HL-60/S4 (cell line): ENCODE measurements around the gene UAP1.

Experiments used
- in situ Hi-C: fragments of 300-500 bp; cut with MboI; formaldehyde crosslinking; loops from 2 replicates; pipeline ENCODE4 v1.14.3; 2022; ENCODE audit warnings: low sequenced_read_pairs

UAP1 gene

GRCh38 chr1:162612606-162613400, 51.3 kb downstream of the UAP1 start:
- in situ Hi-C loops: no loop called here

GRCh38 chr1:162616848-162617247, 55.3 kb downstream of the UAP1 start:
- in situ Hi-C loops: no loop called here

DNA sequence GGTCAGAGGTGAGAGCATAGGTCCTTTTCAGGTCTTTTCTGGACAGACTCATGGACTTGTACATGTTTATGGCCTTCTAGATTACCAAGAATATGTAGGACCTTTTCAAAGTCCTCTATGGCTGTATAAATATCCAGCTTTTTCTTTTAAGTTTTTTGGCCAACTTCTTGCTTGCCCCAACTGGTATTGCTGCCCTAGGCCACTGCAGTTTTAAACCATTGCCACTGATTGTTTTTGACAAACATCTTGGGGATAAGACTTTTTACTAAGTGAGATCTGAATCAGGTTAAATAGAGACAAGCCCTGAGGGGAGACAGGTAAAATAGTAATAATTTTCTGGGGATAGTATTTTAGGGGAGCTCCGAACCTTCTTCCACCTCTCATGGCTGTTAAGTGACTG, 56.0 kb downstream of the UAP1 start:
- in situ Hi-C loops: no loop called here

GRCh38 chr1:162619076-162619475, 57.6 kb downstream of the UAP1 start:
- in situ Hi-C loops: no loop called here

DNA sequence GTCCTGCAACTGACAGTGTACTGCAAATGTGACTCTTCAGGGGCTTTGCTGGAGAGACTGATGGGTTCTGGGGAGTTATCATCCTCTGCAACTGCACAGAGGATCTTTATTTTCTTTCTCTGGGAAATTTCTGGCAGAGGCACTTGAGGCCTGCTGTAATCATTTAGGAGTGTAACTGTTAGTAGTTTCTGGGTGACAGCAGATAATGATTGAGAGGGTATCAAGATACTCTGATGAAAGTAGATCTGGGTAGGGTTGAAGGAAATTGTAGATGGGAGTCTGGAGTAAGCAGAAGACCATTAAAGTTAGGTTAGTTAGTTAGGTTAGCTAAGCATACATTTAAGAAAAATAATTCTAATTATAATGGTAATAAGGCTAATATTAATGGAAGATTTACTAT, 59.7 kb downstream of the UAP1 start:
- in situ Hi-C loops: no loop called here

DNA sequence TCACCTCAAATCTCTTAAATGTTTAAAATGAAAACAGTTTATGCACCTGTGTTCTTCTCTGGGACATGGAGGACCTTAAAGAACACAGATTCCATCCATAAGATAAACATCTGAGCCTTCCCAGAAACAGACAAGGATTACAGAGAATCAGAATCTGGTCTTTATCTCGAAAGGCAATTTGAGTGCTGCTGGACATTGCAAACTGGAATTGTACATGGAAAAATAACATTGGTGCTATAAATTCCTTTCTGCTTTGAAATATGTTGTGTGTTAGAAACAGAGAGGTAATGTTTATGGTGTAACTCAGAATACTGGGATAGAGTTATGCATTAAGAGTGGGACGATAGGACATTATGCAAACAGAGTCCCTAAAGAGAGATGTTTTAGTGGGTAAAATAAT, 64.2 kb downstream of the UAP1 start:
- in situ Hi-C loops: loop anchor here (25.0 kb wide), 1 partner anchor 263 kb away; no protein-coding TSS in a partner anchor

GRCh38 chr1:162626094-162626493, 64.6 kb downstream of the UAP1 start:
- in situ Hi-C loops: loop anchor here (25.0 kb wide), 1 partner anchor 264 kb away; no protein-coding TSS in a partner anchor

DNA sequence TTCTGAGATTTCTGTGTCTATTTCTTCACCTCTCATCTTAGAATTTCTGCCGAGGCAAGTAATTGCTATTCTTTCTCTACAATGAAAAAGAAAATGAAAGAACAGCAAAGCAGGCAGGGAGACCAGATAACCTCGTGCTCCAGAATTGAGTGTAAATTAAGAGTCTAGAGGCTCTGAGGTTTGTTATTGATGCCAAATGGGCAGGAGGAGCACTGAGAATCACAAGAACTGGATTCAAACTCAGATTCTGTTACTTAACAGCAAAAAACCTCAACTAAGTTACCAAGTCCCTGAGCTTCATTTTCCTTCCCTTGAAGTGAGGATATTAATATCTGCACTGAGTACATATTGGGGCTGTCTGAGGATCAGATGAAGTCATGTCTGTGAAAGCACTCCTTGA, 65.2 kb downstream of the UAP1 start:
- in situ Hi-C loops: loop anchor here (25.0 kb wide), 1 partner anchor 264 kb away; no protein-coding TSS in a partner anchor

DNA sequence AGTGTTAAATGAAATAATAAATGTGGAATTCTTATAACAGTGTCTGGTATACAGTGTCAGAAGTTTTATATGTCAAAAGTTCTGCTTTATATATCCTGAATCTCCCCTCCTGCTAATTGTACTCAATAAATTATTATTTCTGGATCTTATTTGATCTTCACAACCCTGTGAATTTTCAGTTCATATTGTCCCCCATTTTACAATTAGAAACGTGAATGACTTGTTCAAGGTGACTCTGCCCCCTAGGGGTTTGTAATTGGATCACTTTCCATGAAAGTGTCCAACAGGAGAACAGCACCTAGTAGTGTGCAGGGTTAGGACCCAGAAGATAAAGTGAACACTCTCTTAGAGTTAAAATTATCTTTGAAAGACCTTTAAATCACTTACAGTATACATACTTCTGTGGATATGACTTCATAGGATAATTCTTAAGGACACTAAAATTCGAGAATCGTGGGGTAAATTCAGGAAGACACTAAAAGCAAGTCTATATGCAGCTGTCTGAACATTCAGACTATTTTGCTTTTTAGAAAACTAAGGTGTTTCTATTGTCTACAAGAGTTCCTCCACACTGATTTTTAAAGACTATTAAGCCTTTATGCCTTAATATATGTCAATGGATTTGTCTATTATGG, 66.3 kb downstream of the UAP1 start:
- in situ Hi-C loops: loop anchor here (25.0 kb wide), 1 partner anchor 265 kb away; no protein-coding TSS in a partner anchor

DNA sequence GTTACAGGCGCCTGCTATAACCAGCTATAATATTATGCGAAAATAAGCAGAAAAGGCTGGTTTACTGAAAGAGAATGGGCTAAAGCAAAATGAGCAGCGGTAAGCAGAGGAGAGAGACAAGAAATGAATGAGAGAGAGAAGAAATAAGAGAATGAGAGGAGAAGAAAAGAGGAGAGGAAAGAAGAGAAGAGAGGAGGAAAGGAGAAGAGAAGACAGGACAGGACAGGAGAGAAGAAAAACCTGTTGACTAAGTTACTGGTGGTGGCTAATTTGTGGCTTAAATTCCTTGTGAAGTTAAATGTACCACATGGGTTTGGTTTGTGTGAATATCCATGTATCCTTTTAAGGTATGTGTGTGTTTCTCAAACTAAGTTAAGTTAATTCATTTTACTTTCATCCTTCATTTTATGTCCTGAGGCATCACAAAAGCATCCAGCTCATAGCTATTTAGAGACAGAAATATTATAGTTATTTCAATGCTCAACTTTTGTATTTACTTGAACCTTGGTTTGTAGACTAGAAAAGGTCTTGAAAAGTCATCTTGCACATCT, 67.6 kb downstream of the UAP1 start:
- in situ Hi-C loops: loop anchor here (25.0 kb wide), 1 partner anchor 267 kb away; no protein-coding TSS in a partner anchor

DNA sequence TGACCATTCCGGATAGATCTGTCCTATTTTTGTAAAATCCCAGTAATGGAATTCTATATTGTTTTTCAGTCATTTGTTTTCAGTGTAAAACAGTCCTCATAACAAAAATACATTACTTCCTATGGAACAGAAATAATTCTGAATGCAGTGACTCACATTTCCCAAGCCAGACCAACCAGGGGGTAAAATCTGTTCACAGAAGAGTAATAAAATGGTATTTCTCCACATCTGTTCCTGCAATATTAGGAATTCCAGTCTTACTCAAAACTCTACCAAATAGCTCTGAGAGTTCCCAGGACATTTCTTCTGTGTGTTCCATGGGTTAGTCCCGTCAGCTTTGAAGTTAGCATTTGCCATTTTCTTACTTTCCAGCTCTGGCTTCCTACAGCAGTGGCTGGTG, 68.1 kb downstream of the UAP1 start:
- in situ Hi-C loops: loop anchor here (25.0 kb wide), 1 partner anchor 267 kb away; no protein-coding TSS in a partner anchor

DNA sequence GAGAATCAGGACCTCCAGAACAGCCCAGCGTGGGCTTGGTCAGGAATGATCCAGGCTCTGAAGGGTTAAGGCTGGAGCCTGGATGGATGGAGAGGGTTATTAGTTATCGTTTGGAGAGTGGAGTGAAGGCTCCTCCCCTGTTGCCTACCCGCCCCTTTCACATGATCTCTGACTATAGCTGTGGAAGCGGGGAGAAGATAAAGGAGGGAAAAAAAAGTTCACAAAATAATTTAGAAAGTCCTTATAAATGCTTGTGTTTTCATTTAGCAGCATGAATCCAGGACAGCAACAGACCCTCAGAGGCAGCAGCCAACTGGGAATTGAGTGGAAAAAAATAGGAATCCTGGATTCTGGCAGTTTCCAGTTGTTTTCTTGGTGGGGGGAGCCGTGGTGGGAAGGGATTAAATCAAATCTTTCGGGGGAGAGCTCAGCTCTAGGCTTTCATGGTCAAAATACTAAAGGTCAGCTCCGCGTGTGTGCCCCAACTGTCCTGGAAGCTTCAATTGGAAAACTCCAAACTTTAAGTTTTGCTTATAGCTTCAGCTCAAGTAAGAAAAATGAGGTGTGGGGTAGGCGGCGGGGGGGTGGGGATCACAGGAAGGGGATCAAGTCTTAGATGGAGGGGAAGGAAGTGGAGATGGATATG, 70.1 kb downstream of the UAP1 start:
- in situ Hi-C loops: loop anchor here (25.0 kb wide), 1 partner anchor 269 kb away; no protein-coding TSS in a partner anchor

DNA sequence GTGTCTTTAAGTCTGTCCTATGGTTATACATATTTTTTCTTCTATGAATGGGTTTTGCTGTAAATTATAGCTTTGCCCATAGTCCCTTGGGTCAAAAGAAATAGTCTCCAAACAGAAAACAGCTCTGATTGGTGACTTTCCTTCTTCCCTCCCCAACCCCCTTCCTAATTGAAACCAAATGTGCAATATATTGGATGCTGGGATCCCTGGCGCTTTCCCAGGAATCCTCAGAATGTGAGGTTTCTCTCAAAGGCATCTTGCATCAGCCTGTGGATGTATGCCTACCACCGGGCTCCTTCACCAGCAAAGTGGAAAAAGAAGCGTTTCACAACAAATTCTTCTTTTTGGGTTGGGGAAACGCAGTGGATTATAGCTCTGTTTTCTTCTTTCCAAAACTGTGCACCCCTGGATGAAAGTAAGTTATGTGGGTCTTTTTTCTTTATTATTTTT, 70.7 kb downstream of the UAP1 start, which contains the start of gene DDR2:
DDR2 (plus strand) TSS at position 248 of the 450 bp plus-strand sequence. CDS start 86,600 bp downstream, outside the sequence.
- in situ Hi-C loops: loop anchor here (25.0 kb wide), 1 partner anchor 270 kb away; no protein-coding TSS in a partner anchor

GRCh38 chr1:162632698-162633080, 71.2 kb downstream of the UAP1 start:
- in situ Hi-C loops: loop anchor here (25.0 kb wide), 1 partner anchor 270 kb away; no protein-coding TSS in a partner anchor

GRCh38 chr1:162633081-162633762, 71.7 kb downstream of the UAP1 start:
- in situ Hi-C loops: loop anchor here (25.0 kb wide), 1 partner anchor 271 kb away; no protein-coding TSS in a partner anchor

- in situ Hi-C loops: loop anchor here (25.0 kb wide), 1 partner anchor 273 kb away; no protein-coding TSS in a partner anchor
These were observed 73.9 kb downstream of the UAP1 start for GRCh38 chr1:162635418-162635817.

DNA sequence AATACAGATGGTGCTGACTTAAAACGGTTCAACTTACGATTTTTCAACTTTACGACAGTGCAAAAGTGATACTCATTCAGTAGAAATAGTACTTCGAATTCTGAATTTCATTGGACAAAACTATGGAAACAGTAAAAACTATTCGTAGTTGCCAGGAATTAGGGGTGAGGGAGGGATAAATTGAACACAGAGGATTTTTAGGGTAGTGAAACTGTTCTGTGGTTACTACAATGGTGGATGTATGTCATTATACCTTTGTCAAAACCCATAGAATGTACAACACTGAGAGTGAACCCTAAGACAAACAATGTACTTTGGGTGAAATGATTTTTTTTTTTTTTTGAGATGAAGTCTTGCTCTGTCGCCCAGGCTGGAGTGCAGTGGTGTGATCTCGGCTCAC, 78.2 kb downstream of the UAP1 start:
- in situ Hi-C loops: loop anchor here (25.0 kb wide), 1 partner anchor 277 kb away; no protein-coding TSS in a partner anchor

DNA sequence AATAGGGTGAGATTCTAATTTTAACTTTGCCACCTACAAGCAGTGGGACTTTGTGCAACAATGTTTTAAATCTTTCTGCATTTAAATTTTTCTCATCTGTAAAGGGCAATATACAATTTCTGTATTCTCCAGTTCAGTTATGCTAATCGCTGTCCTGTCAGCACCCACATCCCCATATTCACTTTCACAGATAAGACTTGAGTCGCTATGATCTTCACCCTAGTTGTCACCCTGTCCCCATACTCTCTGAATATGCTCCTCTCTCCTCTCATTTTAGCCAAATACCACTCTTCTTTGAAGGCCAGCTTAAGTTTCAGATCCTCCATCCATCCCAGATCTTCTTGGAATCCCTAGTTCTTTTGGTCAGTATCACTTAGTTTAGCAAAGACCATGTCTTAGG, 79.6 kb downstream of the UAP1 start:
- in situ Hi-C loops: loop anchor here (25.0 kb wide), 1 partner anchor 279 kb away; no protein-coding TSS in a partner anchor

- in situ Hi-C loops: loop anchor here (25.0 kb wide), 1 partner anchor 283 kb away; no protein-coding TSS in a partner anchor
These were observed 83.4 kb downstream of the UAP1 start for GRCh38 chr1:162644986-162645314.

DNA sequence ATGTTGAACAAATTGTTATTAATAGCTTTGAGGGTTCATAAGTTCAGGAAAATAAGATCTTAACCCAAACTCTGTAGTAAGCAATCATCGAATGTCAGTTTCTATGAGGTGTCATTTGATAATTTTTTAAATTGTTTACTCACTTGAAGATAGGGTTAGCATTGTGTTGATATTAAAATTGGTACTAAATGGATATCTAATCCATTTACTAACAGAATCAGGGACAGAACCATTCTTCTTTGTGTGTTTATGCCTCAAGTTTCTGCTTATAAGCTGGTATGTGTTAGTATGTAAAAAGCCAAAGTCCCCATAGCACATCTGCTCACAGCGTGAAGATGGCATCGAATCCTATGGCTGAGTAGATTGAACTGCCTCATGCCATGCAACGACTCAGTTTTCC, 84.1 kb downstream of the UAP1 start:
- in situ Hi-C loops: loop anchor here (25.0 kb wide), 1 partner anchor 283 kb away; no protein-coding TSS in a partner anchor
